SK-N-DZ (cell line): ENCODE measurements around the gene GDF10. TPM values are rescaled to one million over a fixed set of nuclear protein-coding genes. Genes with fewer than 3 reads are reported as not detected.

Source experiments
- DNase-seq: peaks from one replicate; pipeline ENCODE4 v3.0.0-alpha.2; 2015; ENCODE audit warnings: low spot score
- polyA plus RNA-seq, 2 experiments: library from polyadenylated mRNA; depleted of rRNA; stranded (reverse); fragments of >200 nt; gene quantifications; 2 replicates each; pipeline ENCODE4 v1.2.3, GENCODE V29; 2014

The GDF10 gene
- not detected in 2 replicates for polyA plus RNA-seq (2014; cell fraction: cytosol; rRNA removed)
- polyA plus RNA-seq (2014; cell fraction: nucleus; rRNA removed): not detected in 2 replicates

GRCh38 chr10:47299611-47300428, at the start of gene GDF10:
GDF10 (plus strand) TSS chr10:47300197; CDS start chr10:47300652, 455 bp downstream.
- no peak for DNase-seq

GRCh38 chr10:47252093-47252780, 47.8 kb upstream of the GDF10 start:
- DNase-seq: no peak

GRCh38 chr10:47253030-47253637, 46.9 kb upstream of the GDF10 start:
- DNase-seq: no peak

GRCh38 chr10:47253651-47254375, 46.2 kb upstream of the GDF10 start:
- no peak for DNase-seq

GRCh38 chr10:47254611-47255010, 45.4 kb upstream of the GDF10 start:
- DNase-seq: no peak

- no peak for DNase-seq
These were observed 44.8 kb upstream of the GDF10 start for GRCh38 chr10:47255033-47255813.

GRCh38 chr10:47255866-47256265, 44.1 kb upstream of the GDF10 start:
- no peak for DNase-seq

- no peak for DNase-seq
These were observed 43.2 kb upstream of the GDF10 start for GRCh38 chr10:47256751-47257336.

- DNase-seq: no peak
These were observed 42.4 kb upstream of the GDF10 start for GRCh38 chr10:47257396-47258120.

- no peak for DNase-seq
These were observed 41.1 kb upstream of the GDF10 start for GRCh38 chr10:47258921-47259320.

GRCh38 chr10:47259466-47259865, 40.5 kb upstream of the GDF10 start:
- DNase-seq: no peak

- DNase-seq: no peak
These were observed 39.4 kb upstream of the GDF10 start for GRCh38 chr10:47260505-47261111.

GRCh38 chr10:47261121-47261520, 38.9 kb upstream of the GDF10 start:
- DNase-seq: no peak

- DNase-seq: no peak
These were observed 38.4 kb upstream of the GDF10 start for GRCh38 chr10:47261556-47261955.

GRCh38 chr10:47262606-47263533, 37.1 kb upstream of the GDF10 start:
- DNase-seq: no peak

GRCh38 chr10:47264797-47265281, 35.2 kb upstream of the GDF10 start:
- DNase-seq: no peak

- DNase-seq: no peak
These were observed 33.4 kb upstream of the GDF10 start for GRCh38 chr10:47266602-47267001.

GRCh38 chr10:47268696-47269095, 31.3 kb upstream of the GDF10 start:
- no peak for DNase-seq
